Skin epidermis (tissue), 12 donors: ENCODE results near the gene GINS2.

Experiments used
- H3K27ac ChIP-seq, 21 experiments: fragments of 200-600 bp; sonication (generic) in 11 of 21; one replicate each; pipeline ENCODE4 v1.5.0; 2020; ENCODE audit warnings: mild to moderate bottlenecking in 3 of 21, inconsistent platforms in 2 of 21, moderate library complexity in 2 of 21
- H3K4me3 ChIP-seq, 7 experiments: fragments of 200-600 bp; sonication (generic) in 2 of 7; one replicate each; pipeline ENCODE4 v1.5.0; 2020; ENCODE audit warnings: inconsistent platforms in 2 of 7, mild to moderate bottlenecking in 2 of 7, moderate library complexity in 1 of 7

Gene GINS2

GRCh38 chr16:85633888-85634287 lies 54.9 kb downstream of the GINS2 start:
- Histone ChIP-seq H3K4me3 (no peak overlapping the region), H3K27ac (no peak overlapping the region)

- H3K27ac ChIP-seq, result no peak overlapping the region
- no peak overlapping the region for H3K4me3 ChIP-seq
These were observed 55.4 kb downstream of the GINS2 start for GRCh38 chr16:85633438-85633743.

GRCh38 chr16:85632709-85633437 lies 55.9 kb downstream of the GINS2 start:
- Histone ChIP-seq H3K4me3 (no peak overlapping the region), H3K27ac (no peak overlapping the region)

GRCh38 chr16:85631802-85632393 lies 56.9 kb downstream of the GINS2 start:
- Histone ChIP-seq H3K27ac (no peak overlapping the region), H3K4me3 (no peak overlapping the region)

DNA sequence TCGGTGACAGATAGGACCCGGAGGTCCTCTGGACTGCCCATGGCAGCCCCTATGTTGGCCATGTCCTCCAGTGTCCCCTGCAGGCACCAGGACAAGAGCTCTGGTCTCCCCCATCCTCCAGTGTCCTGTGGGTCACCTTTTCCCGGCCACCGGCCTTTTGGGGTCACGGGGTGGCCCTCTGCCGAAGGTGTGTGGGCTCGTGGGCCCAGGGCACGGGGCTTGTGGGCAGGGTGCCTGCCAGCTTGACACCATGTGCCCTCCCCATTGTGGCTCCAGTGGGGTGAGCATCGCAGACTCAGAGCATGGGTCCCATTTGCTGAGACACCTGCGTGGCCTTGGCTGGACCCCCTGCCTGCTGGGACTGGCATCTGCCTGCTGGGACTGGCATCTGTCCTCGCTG lies 57.5 kb downstream of the GINS2 start:
- H3K27ac ChIP-seq, result no peak overlapping the region

GRCh38 chr16:85629853-85630252 lies 58.9 kb downstream of the GINS2 start:
- Histone ChIP-seq H3K27ac (no peak overlapping the region), H3K4me3 (no peak overlapping the region)

More for the DNA sequence above, 57.5 kb downstream of the GINS2 start:
- no peak overlapping the region for H3K4me3 ChIP-seq

- Histone ChIP-seq H3K27ac (no peak overlapping the region), H3K4me3 (no peak overlapping the region)
These were observed 59.4 kb downstream of the GINS2 start for GRCh38 chr16:85629326-85629725.

DNA sequence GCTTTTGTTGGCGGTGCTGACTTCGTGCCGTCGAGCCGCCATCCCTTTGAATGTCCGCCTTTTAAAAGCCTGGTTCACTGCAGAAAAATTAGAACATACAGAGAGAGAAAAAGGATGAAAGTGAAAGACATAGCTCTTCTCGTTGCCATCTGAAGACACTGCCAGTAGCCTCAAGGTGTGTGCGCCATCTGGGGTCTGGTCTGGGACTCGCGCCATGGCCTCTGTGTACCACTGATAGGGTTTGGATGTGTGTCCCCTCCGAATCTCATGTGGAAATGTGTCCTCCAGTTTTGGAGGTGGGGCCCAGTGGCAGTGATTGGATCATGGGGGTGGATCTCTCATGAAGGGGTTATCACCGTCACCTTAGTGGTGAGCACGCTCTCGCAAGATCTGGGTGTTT lies 60.1 kb downstream of the GINS2 start:
- H3K4me3 ChIP-seq, result no peak overlapping the region
- H3K27ac ChIP-seq, result no peak overlapping the region

DNA sequence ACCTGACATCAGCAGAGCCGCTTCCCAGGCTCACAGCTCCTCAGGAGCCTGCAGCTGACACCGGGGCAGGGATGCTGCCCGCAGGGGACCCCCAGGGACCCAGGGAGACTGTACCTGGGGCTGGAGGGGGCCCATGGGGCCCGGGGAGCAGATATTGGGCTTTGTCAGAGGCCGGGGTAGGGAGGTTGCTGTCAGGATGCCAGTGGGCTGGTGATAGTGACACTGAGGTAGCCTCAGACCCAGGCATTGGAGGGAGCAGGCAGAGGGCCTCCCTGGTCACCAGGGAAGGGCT lies 60.5 kb downstream of the GINS2 start:
- Histone ChIP-seq H3K27ac (no peak overlapping the region), H3K4me3 (no peak overlapping the region)

- H3K27ac ChIP-seq, result no peak overlapping the region
- H3K4me3 ChIP-seq, result no peak overlapping the region
These were observed 61.1 kb downstream of the GINS2 start for GRCh38 chr16:85627526-85628264.

GRCh38 chr16:85627089-85627488 lies 61.7 kb downstream of the GINS2 start:
- Histone ChIP-seq H3K27ac (no peak overlapping the region), H3K4me3 (no peak overlapping the region)
